IPS DF 6.9 (cell line): Measurements from ENCODE around the gene SLC47A2.

Experiments used
- DNase-seq: peaks from one replicate; pipeline ENCODE4 v3.0.0-alpha.2; 2013; ENCODE audit warnings: low read depth, low spot score
- H3K27ac ChIP-seq: one replicate; pipeline ENCODE4 v1.5.1; 2013; ENCODE audit warnings: low read length, control low read depth
- H3K27me3 ChIP-seq: 2 replicates; pipeline ENCODE4 v1.6.1; 2013; ENCODE audit warnings: mild to moderate bottlenecking, low read length; ENCODE audit not compliant: control insufficient read depth, insufficient read depth
- H3K36me3 ChIP-seq: 2 replicates; pipeline ENCODE4 v1.6.1; 2013; ENCODE audit warnings: low read length; ENCODE audit not compliant: control insufficient read depth, insufficient read depth
- H3K4me1 ChIP-seq: 2 replicates; pipeline ENCODE4 v1.6.1; 2013; ENCODE audit warnings: low read length; ENCODE audit not compliant: control insufficient read depth, insufficient read depth
- H3K4me3 ChIP-seq: 2 replicates; pipeline ENCODE4 v1.5.1; 2013; ENCODE audit warnings: mild to moderate bottlenecking, low read length
- H3K9me3 ChIP-seq: 2 replicates; pipeline ENCODE4 v1.6.1; 2013; ENCODE audit warnings: low read length, inconsistent platforms; ENCODE audit not compliant: control insufficient read depth, insufficient read depth
- WGBS: extraction: QIAGEN DNeasy Blood & Tissue Kit; methylation state at CpG from one replicate; pipeline ENCODE4 v1.1.7; 2013; ENCODE audit warnings: mixed read lengths, missing lambda C conversion rate; ENCODE audit not compliant: insufficient read length, insufficient coverage; 5-methylcytosine and 5-hydroxymethylcytosine counted together

The SLC47A2 gene

GRCh38 chr17:19664136-19664820 lies 52.1 kb downstream of the SLC47A2 start:
- no peak for DNase-seq
- Histone ChIP-seq H3K4me3 (no peak overlapping the region), H3K36me3 (peaks cover 5% of the 10 kb centered on the region; the same call in 1 of the 2 replicates), H3K27me3 (no peaks in the 10 kb centered on the region), H3K27ac (no peak overlapping the region), H3K4me1 (no peaks in the 10 kb centered on the region), H3K9me3 (no peaks in the 10 kb centered on the region)
- no CpG with 5 or more reads among the region's 5 CpGs for WGBS

GRCh38 chr17:19663097-19663496 lies 53.3 kb downstream of the SLC47A2 start:
- H3K27ac ChIP-seq, result no peak overlapping the region
- DNase-seq, result no peak
- H3K9me3 ChIP-seq, result no peaks in the 10 kb centered on the region
- H3K36me3 ChIP-seq, result peaks cover 5% of the 10 kb centered on the region; the same call in 1 of the 2 replicates
- H3K4me3 ChIP-seq, result no peak overlapping the region
- no peaks in the 10 kb centered on the region for H3K4me1 ChIP-seq
- no CpG with 5 or more reads among the region's 6 CpGs for WGBS
- H3K27me3 ChIP-seq, result no peaks in the 10 kb centered on the region

- Histone ChIP-seq H3K9me3 (no peaks in the 10 kb centered on the region), H3K4me1 (no peaks in the 10 kb centered on the region), H3K27me3 (no peaks in the 10 kb centered on the region), H3K4me3 (no peak overlapping the region), H3K27ac (no peak overlapping the region), H3K36me3 (peaks cover 5% of the 10 kb centered on the region; the same call in 1 of the 2 replicates)
- no peak for DNase-seq
- no CpG with 5 or more reads among the region's 3 CpGs for WGBS
These were observed 55.3 kb downstream of the SLC47A2 start for GRCh38 chr17:19661121-19661520.

GRCh38 chr17:19660219-19660870 lies 56.0 kb downstream of the SLC47A2 start:
- Histone ChIP-seq H3K36me3 (peaks cover 8% of the 10 kb centered on the region; the same call in 1 of the 2 replicates), H3K27me3 (no peaks in the 10 kb centered on the region), H3K4me1 (no peaks in the 10 kb centered on the region), H3K4me3 (no peak overlapping the region), H3K27ac (no peak overlapping the region), H3K9me3 (no peaks in the 10 kb centered on the region)
- DNase-seq, result no peak
- no CpG with 5 or more reads among the region's 6 CpGs for WGBS

GRCh38 chr17:19659366-19660177 lies 56.8 kb downstream of the SLC47A2 start:
- Histone ChIP-seq H3K36me3 (peaks cover 15% of the 10 kb centered on the region), H3K4me3 (no peak overlapping the region), H3K27me3 (no peaks in the 10 kb centered on the region), H3K4me1 (no peaks in the 10 kb centered on the region), H3K9me3 (peaks cover 2% of the 10 kb centered on the region; the same call in 1 of the 2 replicates), H3K27ac (no peak overlapping the region)
- DNase-seq, result no peak
- WGBS, result no CpG with 5 or more reads among the region's 7 CpGs

GRCh38 chr17:19656851-19657581 lies 59.4 kb downstream of the SLC47A2 start:
- peaks cover 2% of the 10 kb centered on the region; the same call in 1 of the 2 replicates for H3K9me3 ChIP-seq
- no peaks in the 10 kb centered on the region for H3K27me3 ChIP-seq
- whole genome bisulfite sequencing, result no CpG with 5 or more reads among the region's 4 CpGs
- no peaks in the 10 kb centered on the region for H3K4me1 ChIP-seq
- no peak overlapping the region for H3K27ac ChIP-seq
- H3K4me3 ChIP-seq, result no peak overlapping the region
- DNase-seq, result no peak
- peaks cover 15% of the 10 kb centered on the region for H3K36me3 ChIP-seq

GRCh38 chr17:19656336-19656735 lies 60.0 kb downstream of the SLC47A2 start:
- Histone ChIP-seq H3K27ac (no peak overlapping the region), H3K36me3 (peaks cover 15% of the 10 kb centered on the region), H3K4me1 (no peaks in the 10 kb centered on the region), H3K9me3 (peaks cover 2% of the 10 kb centered on the region; the same call in 1 of the 2 replicates), H3K27me3 (no peaks in the 10 kb centered on the region), H3K4me3 (no peak overlapping the region)
- no CpG with 5 or more reads among the region's 4 CpGs for WGBS
- DNase-seq, result no peak

GRCh38 chr17:19654896-19655295 lies 61.5 kb downstream of the SLC47A2 start:
- H3K27me3 ChIP-seq, result no peaks in the 10 kb centered on the region
- H3K4me1 ChIP-seq, result no peaks in the 10 kb centered on the region
- WGBS, result no CpG with 5 or more reads among the region's 4 CpGs
- H3K4me3 ChIP-seq, result no peak overlapping the region
- peaks cover 15% of the 10 kb centered on the region for H3K36me3 ChIP-seq
- DNase-seq, result no peak
- no peak overlapping the region for H3K27ac ChIP-seq
- peaks cover 2% of the 10 kb centered on the region; the same call in 1 of the 2 replicates for H3K9me3 ChIP-seq

GRCh38 chr17:19654342-19654886 lies 62.0 kb downstream of the SLC47A2 start:
- DNase-seq, result no peak
- H3K36me3 ChIP-seq, result peaks cover 15% of the 10 kb centered on the region
- no peaks in the 10 kb centered on the region for H3K4me1 ChIP-seq
- no peaks in the 10 kb centered on the region for H3K27me3 ChIP-seq
- no CpG with 5 or more reads among the region's 30 CpGs for WGBS
- no peak overlapping the region for H3K4me3 ChIP-seq
- H3K9me3 ChIP-seq, result peaks cover 2% of the 10 kb centered on the region; the same call in 1 of the 2 replicates
- no peak overlapping the region for H3K27ac ChIP-seq
